HL-60 (cell line): ENCODE data around the gene FNDC3B.

Source experiments
- CTCF ChIP-seq: IDR thresholded peaks from one replicate; pipeline ENCODE4 v1.5.1; 2011; ENCODE audit warnings: low read length, control low read depth, inconsistent platforms; ENCODE audit not compliant: insufficient read depth
- GABPA ChIP-seq: IDR thresholded peaks from 2 replicates; pipeline ENCODE4 v1.6.1; 2012; ENCODE audit warnings: low read depth
- POLR2AphosphoS5 ChIP-seq: IDR thresholded peaks from 2 replicates; pipeline ENCODE4 v1.6.1; 2012; ENCODE audit warnings: low read depth
- SPI1 ChIP-seq: IDR thresholded peaks from 2 replicates; pipeline ENCODE4 v1.6.1; 2012; ENCODE audit warnings: low read depth, mild to moderate bottlenecking, borderline replicate concordance

- TF ChIP-seq CTCF: no peak
- no peak for TF ChIP-seq SPI1
- no peak for TF ChIP-seq POLR2AphosphoS5
- no peak for TF ChIP-seq GABPA
These were observed 18.6 kb upstream of the FNDC3B start for GRCh38 chr3:172020763-172021162.
